ENCODE data around the gene ABCB1. TPM values are rescaled to one million over a fixed set of nuclear protein-coding genes. Genes with fewer than 3 reads are reported as not detected.

Gene ABCB1
- total RNA-seq, 2 experiments from 2014 or later: 10.6 to 12.2 TPM

GRCh38 chr7:87511510-87511909 is 89.2 kb downstream of the ABCB1 start:
- TF ChIP-seq CTCF (IDR thresholded peaks at IDR 0.05): no peak
- CTCF ChIA-PET: no interaction called here
- DNase-seq (no peak), ATAC-seq (ENCODE audit: poor library complexity) (no peak)
- Histone ChIP-seq H3K27ac (ENCODE audit: low read depth in 1 of 2, low read length in 2 of 2) (no peak overlapping the region), H3K27me3 (ENCODE audit: control insufficient read depth in 1 of 2, insufficient read depth in 2 of 2, low read length in 2 of 2) (no peaks in the 10 kb centered on the region), H3K9me3 (ENCODE audit: control insufficient read depth in 1 of 2, insufficient read depth in 1 of 2, low read length in 2 of 2) (no peaks in the 10 kb centered on the region), H3K4me1 (ENCODE audit: insufficient read depth, low read length) (no peaks in the 10 kb centered on the region), H3K36me3 (ENCODE audit: insufficient read depth, low read length) (peaks cover 4% of the 10 kb centered on the region), H3K4me3 (ENCODE audit: low read length) (no peak overlapping the region)
- Mint-ChIP-seq H3K4me1 (ENCODE audit: low read depth) (no peaks in the 10 kb centered on the region), H3K4me3 (no peak overlapping the region), H3K36me3 (ENCODE audit: low read depth) (peaks cover 45% of the 10 kb centered on the region), H3K27ac (no peak overlapping the region), H3K9me3 (no peaks in the 10 kb centered on the region), H3K27me3 (no peaks in the 10 kb centered on the region)
- intact Hi-C loops (cut with DNase I, micrococcal nuclease): no loop called here
- POLR2A ChIA-PET: no interaction called here

- Mint-ChIP-seq H3K4me3 (no peak overlapping the region), H3K27ac (no peak overlapping the region), H3K36me3 (ENCODE audit: low read depth) (peaks cover 45% of the 10 kb centered on the region), H3K27me3 (no peaks in the 10 kb centered on the region), H3K9me3 (no peaks in the 10 kb centered on the region), H3K4me1 (ENCODE audit: low read depth) (no peaks in the 10 kb centered on the region)
- intact Hi-C loops (cut with DNase I, micrococcal nuclease): no loop called here
- Histone ChIP-seq H3K27me3 (ENCODE audit: control insufficient read depth in 1 of 2, insufficient read depth in 2 of 2, low read length in 2 of 2) (no peaks in the 10 kb centered on the region), H3K9me3 (ENCODE audit: control insufficient read depth in 1 of 2, insufficient read depth in 1 of 2, low read length in 2 of 2) (no peaks in the 10 kb centered on the region), H3K4me3 (ENCODE audit: low read length) (no peak overlapping the region), H3K27ac (ENCODE audit: low read depth in 1 of 2, low read length in 2 of 2) (no peak overlapping the region), H3K36me3 (ENCODE audit: insufficient read depth, low read length) (peaks cover 4% of the 10 kb centered on the region), H3K4me1 (ENCODE audit: insufficient read depth, low read length) (no peaks in the 10 kb centered on the region)
- DNase-seq: no peak
- ChIA-PET CTCF (no interaction called here), POLR2A (no interaction called here)
- no peak for ATAC-seq (ENCODE audit: poor library complexity)
- TF ChIP-seq CTCF (IDR thresholded peaks at IDR 0.05): no peak
Measured at GRCh38 chr7:87510411-87510875, 90.2 kb downstream of the ABCB1 start.

- POLR2A ChIA-PET: no interaction called here
- Histone ChIP-seq H3K36me3 (ENCODE audit: insufficient read depth, low read length) (no peaks in the 10 kb centered on the region), H3K4me1 (ENCODE audit: insufficient read depth, low read length) (no peaks in the 10 kb centered on the region), H3K27me3 (ENCODE audit: control insufficient read depth in 1 of 2, insufficient read depth in 2 of 2, low read length in 2 of 2) (no peaks in the 10 kb centered on the region), H3K27ac (ENCODE audit: low read depth in 1 of 2, low read length in 2 of 2) (no peak overlapping the region), H3K4me3 (ENCODE audit: low read length) (no peak overlapping the region), H3K9me3 (ENCODE audit: control insufficient read depth in 1 of 2, insufficient read depth in 1 of 2, low read length in 2 of 2) (no peaks in the 10 kb centered on the region)
- no peaks in the 10 kb centered on the region for H3K4me1 Mint-ChIP-seq (ENCODE audit: low read depth)
- intact Hi-C loops (cut with DNase I, micrococcal nuclease): loop anchor here (2.0 to 10.0 kb wide), 3 partner anchors 379 to 607 kb away; no protein-coding TSS in a partner anchor
- CTCF ChIA-PET: no interaction called here
- no peaks in the 10 kb centered on the region for H3K9me3 Mint-ChIP-seq
- no peak overlapping the region for H3K4me3 Mint-ChIP-seq
- H3K27me3 Mint-ChIP-seq: no peaks in the 10 kb centered on the region
- no peak for ATAC-seq (ENCODE audit: poor library complexity)
- TF ChIP-seq CTCF (IDR thresholded peaks at IDR 0.05): no peak
- H3K27ac Mint-ChIP-seq: no peak overlapping the region
- peaks cover 30% of the 10 kb centered on the region for H3K36me3 Mint-ChIP-seq (ENCODE audit: low read depth)
- no peak for DNase-seq
Measured at GRCh38 chr7:87507446-87507845, 93.2 kb downstream of the ABCB1 start.
